Cardiac muscle cell (in vitro differentiated cells and primary cell): ENCODE results near the gene CTU2. TPM values are rescaled to one million over a fixed set of nuclear protein-coding genes. Genes with fewer than 3 reads are reported as not detected.

Experiments
- DNase-seq, 2 donors: peaks; one replicate each; pipeline versions ENCODE4 v3.0.0 to v3.0.0-alpha.2; 2010 to 2017; ENCODE audit warnings: low read depth in 1 of 2, low spot score in 1 of 2
- H3K27ac ChIP-seq: fragments of 200-600 bp; sonication (generic); 2 replicates; pipeline ENCODE4 v1.5.1; 2016
- H3K27me3 ChIP-seq: fragments of 200-600 bp; sonication (generic); 2 replicates; pipeline ENCODE4 v1.6.0; 2016; ENCODE audit warnings: control low read depth
- H3K36me3 ChIP-seq: fragments of 200-600 bp; sonication (generic); 2 replicates; pipeline ENCODE4 v1.5.1; 2016; ENCODE audit warnings: control low read depth
- H3K4me1 ChIP-seq: fragments of 200-600 bp; sonication (generic); 2 replicates; pipeline ENCODE4 v1.8.1; 2017; ENCODE audit warnings: low read depth, mild to moderate bottlenecking, mixed run types
- H3K4me3 ChIP-seq: fragments of 200-600 bp; sonication (generic); 2 replicates; pipeline ENCODE4 v1.5.1; 2016; ENCODE audit warnings: mild to moderate bottlenecking
- H3K9me3 ChIP-seq: fragments of 200-600 bp; sonication (generic); 2 replicates; pipeline ENCODE4 v1.5.1; 2017; ENCODE audit warnings: low read depth, mild to moderate bottlenecking, control low read depth
- polyA plus RNA-seq: library from polyadenylated mRNA; unstranded; fragments of >200 nt; fragmentation: Nextera tagmentation; extraction: Ambion mirVana; gene quantifications from 2 replicates; pipeline ENCODE4 v1.2.1, GENCODE V29; 2016
- total RNA-seq: library from RNA; depleted of rRNA; stranded (reverse); fragments of >200 nt; gene quantifications from 2 replicates; pipeline ENCODE4 v1.2.3, GENCODE V29; 2016
- TF ChIP-seq, protein P1 (sequence below): IDR thresholded peaks from 2 replicates; pipeline ENCODE4 v1.5.1; 2012; ENCODE audit warnings: low read depth, mild to moderate bottlenecking, low read length

The CTU2 gene
- total and polyA plus RNA-seq, 2 experiments from 2014 or later, result 9.2 to 10.8 TPM

DNA sequence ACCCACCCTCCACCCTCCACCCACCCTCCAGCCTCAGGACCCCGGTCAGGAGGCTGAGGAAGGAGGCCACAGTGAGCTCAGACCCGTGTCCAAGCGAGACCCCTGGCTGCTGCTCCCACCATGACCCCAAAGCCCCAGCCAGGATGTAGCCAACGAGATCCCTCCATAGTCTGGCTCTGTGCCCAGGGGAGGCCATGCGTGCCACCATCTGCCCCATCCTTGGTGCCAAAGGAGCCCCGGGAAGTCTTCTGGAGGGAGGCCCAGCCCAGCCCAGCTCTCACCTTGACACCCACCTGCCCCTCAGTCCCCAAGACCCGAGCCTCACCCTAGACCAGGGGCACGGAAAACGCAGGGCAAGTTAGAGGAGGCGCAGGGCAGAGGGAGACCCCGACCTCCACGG is 44.6 kb downstream of the CTU2 start:
- no peaks in the 10 kb centered on the region for H3K36me3 ChIP-seq
- H3K4me1 ChIP-seq, result no peaks in the 10 kb centered on the region
- H3K4me3 ChIP-seq, result no peak overlapping the region
- TF ChIP-seq, protein P1, sequence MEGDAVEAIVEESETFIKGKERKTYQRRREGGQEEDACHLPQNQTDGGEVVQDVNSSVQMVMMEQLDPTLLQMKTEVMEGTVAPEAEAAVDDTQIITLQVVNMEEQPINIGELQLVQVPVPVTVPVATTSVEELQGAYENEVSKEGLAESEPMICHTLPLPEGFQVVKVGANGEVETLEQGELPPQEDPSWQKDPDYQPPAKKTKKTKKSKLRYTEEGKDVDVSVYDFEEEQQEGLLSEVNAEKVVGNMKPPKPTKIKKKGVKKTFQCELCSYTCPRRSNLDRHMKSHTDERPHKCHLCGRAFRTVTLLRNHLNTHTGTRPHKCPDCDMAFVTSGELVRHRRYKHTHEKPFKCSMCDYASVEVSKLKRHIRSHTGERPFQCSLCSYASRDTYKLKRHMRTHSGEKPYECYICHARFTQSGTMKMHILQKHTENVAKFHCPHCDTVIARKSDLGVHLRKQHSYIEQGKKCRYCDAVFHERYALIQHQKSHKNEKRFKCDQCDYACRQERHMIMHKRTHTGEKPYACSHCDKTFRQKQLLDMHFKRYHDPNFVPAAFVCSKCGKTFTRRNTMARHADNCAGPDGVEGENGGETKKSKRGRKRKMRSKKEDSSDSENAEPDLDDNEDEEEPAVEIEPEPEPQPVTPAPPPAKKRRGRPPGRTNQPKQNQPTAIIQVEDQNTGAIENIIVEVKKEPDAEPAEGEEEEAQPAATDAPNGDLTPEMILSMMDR, result no peak
- no peaks in the 10 kb centered on the region for H3K9me3 ChIP-seq
- DNase-seq, result no peak
- no peak overlapping the region for H3K27ac ChIP-seq
- no peaks in the 10 kb centered on the region for H3K27me3 ChIP-seq

DNA sequence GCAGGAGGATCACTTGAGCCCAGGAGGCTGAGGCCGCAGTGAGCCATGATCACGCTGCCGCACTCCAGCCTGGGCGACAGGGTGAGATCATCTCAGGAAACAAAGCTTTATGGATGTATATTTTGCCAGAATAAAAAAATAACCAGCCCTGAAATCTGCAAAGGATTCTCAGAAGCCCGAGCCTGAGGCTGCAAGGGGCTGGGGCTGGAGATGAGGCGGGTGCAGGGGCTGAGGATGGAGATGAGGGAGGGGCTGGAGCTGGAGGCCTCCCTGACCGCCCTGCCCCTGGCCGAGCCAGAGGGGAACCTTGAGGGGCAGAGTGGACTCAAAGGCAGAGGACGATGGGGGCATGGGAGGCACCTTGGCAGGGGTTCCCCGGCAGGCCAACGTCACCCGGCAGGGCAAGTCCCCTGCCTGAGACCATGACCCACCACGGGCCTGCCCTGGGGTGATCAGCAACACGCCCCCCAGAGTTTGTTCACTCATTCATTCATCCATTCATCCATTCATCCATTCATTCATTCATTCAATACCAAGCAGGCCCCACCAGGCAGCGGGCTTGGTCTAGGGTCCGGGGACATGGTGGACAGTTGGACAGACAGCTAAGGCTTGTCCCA is 46.2 kb downstream of the CTU2 start:
- H3K4me3 ChIP-seq, result no peak overlapping the region
- no peak for DNase-seq
- TF ChIP-seq, protein P1, result no peak

DNA sequence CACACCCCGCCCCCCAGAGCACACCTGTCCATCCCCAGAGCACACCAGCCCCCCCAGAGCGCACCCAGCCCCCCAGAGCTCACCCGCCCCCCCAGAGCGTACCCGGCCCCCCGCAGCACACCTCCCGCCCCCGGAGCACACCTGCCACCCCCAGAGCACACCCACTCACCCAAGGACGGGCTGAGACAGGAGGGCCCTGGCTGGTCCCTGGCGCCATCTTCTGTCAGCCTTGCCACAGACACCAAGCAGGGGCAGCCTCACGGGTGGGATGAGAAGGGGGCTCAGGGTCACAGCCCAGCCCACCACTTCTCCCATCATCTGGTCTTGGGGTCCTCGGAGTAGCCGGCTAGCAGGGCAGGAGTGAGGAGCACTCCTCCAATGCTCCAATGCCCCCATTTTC is 46.9 kb downstream of the CTU2 start:
- TF ChIP-seq, protein P1, result no peak
- Histone ChIP-seq H3K27ac (no peak overlapping the region), H3K4me1 (no peaks in the 10 kb centered on the region), H3K9me3 (no peaks in the 10 kb centered on the region), H3K36me3 (no peaks in the 10 kb centered on the region), H3K4me3 (no peak overlapping the region), H3K27me3 (no peaks in the 10 kb centered on the region)
- no peak for DNase-seq

More for the DNA sequence above, 46.2 kb downstream of the CTU2 start:
- H3K27me3 ChIP-seq, result no peaks in the 10 kb centered on the region
- H3K27ac ChIP-seq, result no peak overlapping the region
- no peaks in the 10 kb centered on the region for H3K9me3 ChIP-seq
- no peaks in the 10 kb centered on the region for H3K36me3 ChIP-seq
- H3K4me1 ChIP-seq, result no peaks in the 10 kb centered on the region

DNA sequence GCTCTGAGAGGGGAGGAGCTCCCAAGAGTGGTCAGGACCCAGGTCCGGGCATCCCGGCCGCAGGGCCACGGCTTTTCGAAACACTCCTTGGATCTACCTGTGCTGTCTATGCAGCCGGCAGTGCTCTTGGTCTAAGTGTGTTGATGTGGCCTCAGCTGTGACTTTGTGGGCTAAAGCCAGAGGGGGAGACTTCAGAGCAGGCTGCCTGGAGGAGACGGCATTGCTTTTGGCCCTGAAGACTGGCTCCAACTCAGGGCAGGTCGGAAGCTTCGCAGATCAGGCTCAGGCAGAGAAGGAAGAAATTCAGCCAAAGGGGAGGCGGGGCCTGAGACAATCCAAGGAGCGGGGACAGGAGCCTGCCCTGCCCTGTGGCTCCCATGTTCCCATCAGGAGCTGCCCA is 47.3 kb downstream of the CTU2 start:
- no peak for DNase-seq
- H3K27me3 ChIP-seq, result no peaks in the 10 kb centered on the region
- no peaks in the 10 kb centered on the region for H3K36me3 ChIP-seq
- no peak overlapping the region for H3K4me3 ChIP-seq
- no peak overlapping the region for H3K27ac ChIP-seq
- TF ChIP-seq, protein P1, result no peak
- H3K4me1 ChIP-seq, result peaks cover 3% of the 10 kb centered on the region
- H3K9me3 ChIP-seq, result no peaks in the 10 kb centered on the region

DNA sequence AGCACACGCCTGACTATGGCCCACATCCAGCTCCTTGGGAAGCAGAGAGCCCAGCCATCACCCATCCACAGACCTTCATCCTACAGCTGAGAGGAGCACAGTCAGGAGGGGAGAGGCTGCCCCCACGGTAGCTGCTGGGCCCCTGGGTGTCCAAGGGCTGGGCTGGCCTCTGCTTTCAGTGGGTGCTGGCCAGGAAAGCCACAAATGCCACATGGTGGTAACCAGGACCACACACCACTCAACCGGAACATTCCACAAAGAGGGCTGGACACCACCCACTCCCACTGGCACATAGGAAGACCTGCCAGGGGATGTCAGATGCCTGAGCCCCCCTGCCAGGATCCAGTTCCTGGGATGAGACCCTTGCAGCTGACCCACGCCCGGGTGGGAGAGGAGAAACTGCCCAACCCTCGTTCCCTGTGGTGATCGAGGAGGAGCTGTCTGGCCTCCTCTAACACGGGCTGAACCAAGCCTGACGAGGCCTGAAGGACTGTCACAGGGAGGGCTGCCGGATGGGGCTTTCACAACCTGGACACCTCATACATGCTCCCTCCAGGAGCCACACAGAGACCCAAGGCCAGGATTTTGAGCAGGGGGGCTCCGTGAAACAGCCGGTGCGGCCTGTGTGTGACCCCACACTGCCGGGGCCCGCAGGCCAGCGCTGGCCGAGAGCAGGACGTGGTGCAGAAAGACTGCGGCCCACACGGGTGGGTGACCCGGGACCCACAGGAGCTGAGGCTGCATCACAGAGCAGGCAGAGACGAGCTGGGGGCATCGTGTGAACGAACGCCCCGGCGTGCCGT is 48.0 kb downstream of the CTU2 start:
- H3K4me3 ChIP-seq, result no peak overlapping the region
- no peaks in the 10 kb centered on the region for H3K27me3 ChIP-seq
- TF ChIP-seq, protein P1, result no peak
- H3K4me1 ChIP-seq, result peaks cover 8% of the 10 kb centered on the region
- H3K9me3 ChIP-seq, result no peaks in the 10 kb centered on the region
- no peak overlapping the region for H3K27ac ChIP-seq
- H3K36me3 ChIP-seq, result no peaks in the 10 kb centered on the region
- no peak for DNase-seq
